Measurements from ENCODE around the gene PLEKHO1. TPM values are rescaled to one million over a fixed set of nuclear protein-coding genes. Genes with fewer than 3 reads are reported as not detected.
A peak's percentile ranks its signal among the peaks of the same experiment; 100 is the strongest.

PLEKHO1 gene
- total and polyA plus RNA-seq, 2 of the 4 experiments (the other 2 are of a cell fraction): 51.4 to 56.0 TPM

- peak; percentile 100 for DNase-seq
- BruUV-seq (replicated peaks): no TSS peak
- intact Hi-C loops (cut with micrococcal nuclease) (no loop called here), dilution Hi-C loops (cut with HindIII; ENCODE audit: low sequenced_read_pairs, unreplicated experiment) (no loop called here), in situ Hi-C loops (cut with MboI; ENCODE audit: low sequenced_read_pairs) (no loop called here)
- Histone ChIP-seq H3K27me3 (ENCODE audit: control insufficient read depth, insufficient read depth, low read length) (no peaks in the 10 kb centered on the region), H3K4me3 (ENCODE audit: insufficient read depth, low read depth, low read length) (peak overlapping the region; percentile 8; the same call in 1 of the 2 replicates), H3K9me1 (ENCODE audit: insufficient read depth, low read length) (peaks cover 31% of the 10 kb centered on the region), H3K14ac (replicated peaks; ENCODE audit: low read depth, low read length) (peak overlapping the region; percentile 80), H3K27ac (ENCODE audit: insufficient read depth, low read length) (peak overlapping the region; percentile 93), H3K9me3 (ENCODE audit: control insufficient read depth, insufficient read depth, low read length) (no peaks in the 10 kb centered on the region), H2BK5ac (ENCODE audit: low read depth, low read length, poor library complexity, severe bottlenecking) (peak overlapping the region; percentile 93), H3K79me1 (ENCODE audit: low read depth in 1 of 2, low read length in 2 of 2) (peaks cover 7 to 43% of the 10 kb centered on the region in 2 experiments; a peak in 3 of 4 replicates), H3K23ac (ENCODE audit: low read depth, low read length) (peak overlapping the region; percentile 88), H3K4me2 (ENCODE audit: low read depth, low read length) (peak overlapping the region; percentile 68), H2BK120ac (ENCODE audit: low read depth, low read length) (peak overlapping the region; percentile 88), H2BK15ac (ENCODE audit: low read depth, low read length) (peak overlapping the region; percentile 97; the same call in 2 of the 3 replicates), H2BK20ac (ENCODE audit: low read depth, low read length) (peak overlapping the region; percentile 85), H3K4ac (ENCODE audit: low read depth, low read length) (peak overlapping the region; percentile 95), H2AK5ac (ENCODE audit: low read depth, low read length) (peak overlapping the region; percentile 96), H4K20me1 (ENCODE audit: insufficient read depth, low read length) (peaks cover 5% of the 10 kb centered on the region), H3K36me3 (ENCODE audit: control insufficient read depth, insufficient read depth, low read length) (peaks cover 19% of the 10 kb centered on the region), H2AK9ac (replicated peaks; ENCODE audit: low read depth, low read length, poor library complexity) (peak overlapping the region; percentile 84), H4K91ac (ENCODE audit: insufficient read depth, low read depth, low read length) (peak overlapping the region; percentile 93), H3K18ac (ENCODE audit: low read depth, low read length) (peak overlapping the region; percentile 87), H3K4me1 (ENCODE audit: control insufficient read depth, insufficient read depth, low read length) (peaks cover 45% of the 10 kb centered on the region), H2AFZ (replicated peaks; ENCODE audit: low read length, poor library complexity) (peak overlapping the region; percentile 76), H4K8ac (ENCODE audit: low read depth in 2 of 2, low read length in 2 of 2) (peak overlapping the region; percentile 93 to 94), H3K9ac (ENCODE audit: low read depth, low read length) (peak overlapping the region; percentile 90), H4K5ac (ENCODE audit: low read depth, low read length) (peak overlapping the region; percentile 74), H3K56ac (ENCODE audit: extremely low read depth, insufficient read depth, low read length) (peak overlapping the region; percentile 99)
- CTCF ChIA-PET: interaction anchor here (1.6 kb wide), 1 partner anchor 89 kb away, joined by 6 read pairs; no protein-coding TSS in a partner anchor
- peak; percentile 88 for ATAC-seq (ENCODE audit: low read depth)
- WGBS, 2 experiments (ENCODE audit: extremely low coverage in 2 of 2, insufficient read length in 1 of 2): 0% methylated on average over 3 of the region's 14 CpGs; no CpG with 5 or more reads in 1 of the 2 experiments
- POLR2A ChIA-PET (ENCODE audit: unreplicated experiment): interaction anchor here (0.6 to 1.6 kb wide), 4 partner anchors 9 to 24 kb away, joined by 3 to 7 read pairs (median 5); partner anchors contain the start of gene PLEKHO1
- peak; percentile 13; the same call in 1 of the 2 replicates for TF ChIP-seq CTCF (conservative IDR thresholded peaks at IDR 0.05; ENCODE audit: low read depth, low read length)
- peak; percentile 93 for TF ChIP-seq POLR2A (IDR thresholded peaks at IDR 0.05; ENCODE audit: low read depth, low read length)
- no peak for TF ChIP-seq RAD21 (IDR thresholded peaks at IDR 0.05; ENCODE audit: low read length)
- TF ChIP-seq USF2 (IDR thresholded peaks at IDR 0.05; ENCODE audit: low read depth, low read length): peak; percentile 91
- no peak for TF ChIP-seq RCOR1 (IDR thresholded peaks at IDR 0.05; ENCODE audit: insufficient replicate concordance, low read length)
- no peak for TF ChIP-seq SMC3 (IDR thresholded peaks at IDR 0.05; ENCODE audit: low read depth, low read length)
- no peak for TF ChIP-seq ELK1 (IDR thresholded peaks at IDR 0.05; ENCODE audit: borderline replicate concordance, low read depth, low read length)
- TF ChIP-seq RFX5 (IDR thresholded peaks at IDR 0.05; ENCODE audit: low read depth, low read length): no peak
- TF ChIP-seq MXI1 (IDR thresholded peaks at IDR 0.05; ENCODE audit: borderline replicate concordance, low read depth, low read length): peak; percentile 27; the same call in 1 of the 2 replicates
- TF ChIP-seq BHLHE40 (IDR thresholded peaks at IDR 0.05; ENCODE audit: low read depth, low read length): peak; percentile 87
- peak; percentile 72 for TF ChIP-seq NFE2L2 (IDR thresholded peaks at IDR 0.05; ENCODE audit: low read depth, low read length)
- TF ChIP-seq CEBPB (IDR thresholded peaks at IDR 0.05; ENCODE audit: low read depth, low read length): 0 out of 2 replicates have a peak, but pooled peaks have one; percentile 21
- TF ChIP-seq FOS (IDR thresholded peaks at IDR 0.05; ENCODE audit: low read depth, low read length): no peak
These were observed 13.4 kb downstream of the PLEKHO1 start for GRCh38 chr1:150162862-150163706.
